Panc1 (cell line): ENCODE data around the gene SHROOM3.

ENCODE experiments used
- CTCF ChIP-seq: fragments of 450-650 bp; IDR thresholded peaks from 2 replicates; pipeline ENCODE4 v1.5.1; 2017; ENCODE audit warnings: mild to moderate bottlenecking
- POLR2AphosphoS5 ChIP-seq: IDR thresholded peaks from 2 replicates; pipeline ENCODE4 v1.6.1; 2012; ENCODE audit warnings: mild to moderate bottlenecking, low read depth, low read length, moderate library complexity
- REST ChIP-seq, 2 experiments: IDR thresholded peaks; 2 replicates each; pipeline ENCODE4 v1.6.1; 2011 to 2012; ENCODE audit warnings: low read depth in 2 of 2, control low read depth in 1 of 2, low read length in 1 of 2, mild to moderate bottlenecking in 1 of 2, moderate library complexity in 1 of 2; ENCODE audit not compliant: insufficient read depth in 1 of 2

GRCh38 chr4:76544725-76545124 is 109.7 kb downstream of the SHROOM3 start:
- no peak for TF ChIP-seq CTCF
- no peak for TF ChIP-seq REST (IDR thresholded peaks at IDR 0.05; ENCODE audit: insufficient read depth in 1 of 2, low read depth in 2 of 2, low read length in 1 of 2)
- TF ChIP-seq POLR2AphosphoS5: no peak
